K562 (cell line): ENCODE data around the gene SSR4. TPM values are rescaled to one million over a fixed set of nuclear protein-coding genes. Genes with fewer than 3 reads are reported as not detected.

Experiments used
- BHLHE40 ChIP-seq: IDR thresholded peaks from 2 replicates; pipeline ENCODE4 v1.6.1; 2011; ENCODE audit warnings: low read length, improper control_type of control experiment
- ELK3 ChIP-seq: fragments of 450-650 bp; formaldehyde crosslinking; IDR thresholded peaks from 2 replicates; pipeline ENCODE4 v1.4.0; 2020; ENCODE audit warnings: mild to moderate bottlenecking
- GATAD2A ChIP-seq: fragments of 450-650 bp; IDR thresholded peaks from 2 replicates; pipeline ENCODE4 v1.6.1; 2017
- HNRNPL ChIP-seq: fragments of 200-400 bp; formaldehyde crosslinking; IDR thresholded peaks from 2 replicates; pipeline ENCODE4 v1.6.1; 2017; ENCODE audit warnings: low read depth, mild to moderate bottlenecking, low read length
- MTA2 ChIP-seq: fragments of 450-650 bp; IDR thresholded peaks from 2 replicates; pipeline ENCODE4 v1.6.1; 2016; ENCODE audit warnings: low read depth
- NFYB ChIP-seq: IDR thresholded peaks from 2 replicates; pipeline ENCODE4 v1.6.1; 2011; ENCODE audit warnings: mild to moderate bottlenecking, moderate library complexity; ENCODE audit not compliant: insufficient read length; ENCODE audit errors: extremely low read depth
- RAD21 ChIP-seq, 2 experiments: fragments of 250-450 bp in 1 of 2; fragments of 450-650 bp in 1 of 2; sonication (Bioruptor Pico) in 1 of 2; formaldehyde crosslinking in 1 of 2; IDR thresholded peaks in 1 of 2; conservative IDR thresholded peaks in 1 of 2; 2 replicates each; pipeline versions ENCODE4 v1.4.0 to v1.8.0; 2020 to 2022; ENCODE audit warnings: mild to moderate bottlenecking in 2 of 2, moderate library complexity in 1 of 2
- RBFOX2 ChIP-seq: fragments of 200-400 bp; formaldehyde crosslinking; IDR thresholded peaks from 2 replicates; pipeline ENCODE4 v1.6.1; 2017; ENCODE audit warnings: low read depth, mild to moderate bottlenecking, low read length, moderate library complexity
- SMAD4 ChIP-seq: fragments of 250-450 bp; sonication (Bioruptor Pico); conservative IDR thresholded peaks from 2 replicates; pipeline ENCODE4 v1.8.0; 2021; ENCODE audit warnings: inconsistent platforms, mild to moderate bottlenecking, moderate library complexity
- SMARCB1 ChIP-seq: IDR thresholded peaks from 2 replicates; pipeline ENCODE4 v1.6.1; 2011; ENCODE audit warnings: improper control_type of control experiment, low read depth; ENCODE audit not compliant: insufficient read length
- SNRNP70 ChIP-seq: fragments of 200-400 bp; formaldehyde crosslinking; optimal IDR thresholded peaks from 2 replicates; pipeline ENCODE3; 2017; ENCODE audit warnings: low read depth, low read length
- SRSF9 ChIP-seq: fragments of 200-400 bp; formaldehyde crosslinking; IDR thresholded peaks from 2 replicates; pipeline ENCODE4 v1.6.1; 2017; ENCODE audit warnings: low read depth, low read length, borderline replicate concordance
- TAF9B ChIP-seq: fragments of 450-650 bp; IDR thresholded peaks from 2 replicates; pipeline ENCODE4 v1.6.1; 2018; ENCODE audit warnings: mild to moderate bottlenecking; ENCODE audit not compliant: partially characterized antibody
- TFAM ChIP-seq: fragments of 250-450 bp; sonication (Bioruptor Pico); conservative IDR thresholded peaks from 2 replicates; pipeline ENCODE4 v1.5.0; 2021; ENCODE audit warnings: mild to moderate bottlenecking, moderate library complexity
- TFAP4 ChIP-seq: sonication (generic); formaldehyde crosslinking; IDR thresholded peaks from 2 replicates; pipeline ENCODE4 v1.8.0; 2022; ENCODE audit warnings: missing genetic modification reagents, mild to moderate bottlenecking, moderate library complexity, borderline replicate concordance
- VEZF1 ChIP-seq: fragments of 200-800 bp; sonication (Bioruptor generic); IDR thresholded peaks from 2 replicates; pipeline ENCODE4 v1.6.1; 2017; ENCODE audit warnings: missing genetic modification characterization, missing compliant biosample characterization
- polyA plus RNA-seq, 8 experiments: library from polyadenylated mRNA; depleted of rRNA in 4 of 8; stranded (reverse) in 5 of 8; unstranded in 3 of 8; fragments of >200 nt; fragmentation: Nextera tagmentation in 2 of 8; fragmentation: Illumina TruSeq in 1 of 8; extraction: Ambion mirVana in 2 of 8; extraction: Trizol in 1 of 8; gene quantifications; 2 replicates each; pipeline versions ENCODE4 v1.2.1 to v1.2.3, GENCODE V29; 2011 to 2014; ENCODE audit warnings: inconsistent platforms in 1 of 8, missing spikeins in 1 of 8
- total RNA-seq, 7 experiments: library from RNA; depleted of rRNA in 6 of 7; stranded (reverse); fragments of >200 nt in 6 of 7; fragmentation: Illumina TruSeq in 2 of 7; extraction: Trizol in 2 of 7; gene quantifications; 2 replicates each; pipeline versions ENCODE4 v1.2.1 to v1.2.3, GENCODE V29; 2011 to 2021; ENCODE audit warnings: low replicate concordance in 1 of 7
- TF ChIP-seq, protein P1 (sequence below): fragments of 450-650 bp; formaldehyde crosslinking; IDR thresholded peaks from 2 replicates; pipeline ENCODE4 v1.4.0; 2020; ENCODE audit warnings: mild to moderate bottlenecking, moderate library complexity
- TF ChIP-seq, protein P2 (sequence below): fragments of 450-650 bp; IDR thresholded peaks from 2 replicates; pipeline ENCODE4 v1.6.1; 2017; ENCODE audit warnings: antibody characterized with exemption, mild to moderate bottlenecking

SSR4 gene
- total and polyA plus RNA-seq, 9 of the 15 experiments (the other 6 are each of a cell fraction or from before 2014, with no cell fraction given) = 146 to 492 (median 272) TPM

DNA sequence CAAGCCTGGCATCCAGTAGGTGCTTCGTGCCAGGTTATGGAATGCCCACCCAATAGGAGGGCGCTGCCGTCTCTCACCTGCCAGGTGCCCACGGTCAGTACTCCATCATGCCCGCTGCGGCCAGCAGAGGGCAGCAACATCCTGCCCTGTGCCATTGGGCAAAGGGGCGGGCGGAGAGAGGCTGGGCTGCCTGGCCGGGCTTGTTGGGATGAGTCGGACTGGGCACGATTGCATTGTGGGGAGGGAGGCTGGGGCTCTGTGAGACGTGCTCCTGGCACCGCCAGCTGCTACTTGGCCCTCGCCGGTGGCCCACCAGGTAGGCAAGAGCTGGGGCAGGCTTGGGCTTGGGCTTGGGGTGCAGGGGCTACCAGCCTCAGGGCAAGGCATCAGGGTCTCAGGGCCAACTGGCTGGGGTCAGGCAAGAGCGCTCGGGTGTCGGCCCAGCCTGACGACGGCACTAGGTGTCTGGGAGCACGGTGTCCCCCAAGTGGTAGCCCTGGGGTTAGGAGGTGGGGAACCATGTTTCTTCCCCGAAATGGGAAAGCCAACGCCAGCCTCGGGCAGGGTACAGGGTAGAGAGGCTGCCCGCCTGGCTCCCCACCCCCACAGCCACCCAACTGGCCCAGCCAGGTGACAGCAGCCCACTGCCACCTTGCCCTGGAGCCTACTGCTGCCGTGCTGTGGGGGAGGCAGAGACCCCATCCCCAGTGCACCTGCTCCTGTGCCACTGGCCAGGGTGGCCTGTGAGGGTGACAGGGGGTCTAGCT lies 30.3 kb upstream of the SSR4 start, which contains the start of gene PLXNB3 (continued):
- TF ChIP-seq MTA2 (no peak), VEZF1 (peak; percentile 55), TFAP4 (CRISPR knock-in tag) (0 out of 2 replicates have a peak, but pooled peaks have one; percentile 26), BHLHE40 (0 out of 2 replicates have a peak, but pooled peaks have one; percentile 19), GATAD2A (peak; percentile 69; the same call in 1 of the 2 replicates), RAD21 (CRISPR knock-in tag; conservative IDR thresholded peaks at IDR 0.05 in 1 of 2, IDR thresholded peaks at IDR 0.05 in 1 of 2) (peak; percentile 60 to 80), SMARCB1 (no peak), TFAM (CRISPR knock-in tag) (no peak), SNRNP70 (no peak), NFYB (peak; percentile 11), SMAD4 (0 out of 2 replicates have a peak, but pooled peaks have one; percentile 31), RBFOX2 (0 out of 2 replicates have a peak, but pooled peaks have one; percentile 33), HNRNPL (peak; percentile 97), ELK3 (CRISPR knock-in tag) (no peak), TAF9B (no peak), SRSF9 (no peak)
- TF ChIP-seq, protein P1, sequence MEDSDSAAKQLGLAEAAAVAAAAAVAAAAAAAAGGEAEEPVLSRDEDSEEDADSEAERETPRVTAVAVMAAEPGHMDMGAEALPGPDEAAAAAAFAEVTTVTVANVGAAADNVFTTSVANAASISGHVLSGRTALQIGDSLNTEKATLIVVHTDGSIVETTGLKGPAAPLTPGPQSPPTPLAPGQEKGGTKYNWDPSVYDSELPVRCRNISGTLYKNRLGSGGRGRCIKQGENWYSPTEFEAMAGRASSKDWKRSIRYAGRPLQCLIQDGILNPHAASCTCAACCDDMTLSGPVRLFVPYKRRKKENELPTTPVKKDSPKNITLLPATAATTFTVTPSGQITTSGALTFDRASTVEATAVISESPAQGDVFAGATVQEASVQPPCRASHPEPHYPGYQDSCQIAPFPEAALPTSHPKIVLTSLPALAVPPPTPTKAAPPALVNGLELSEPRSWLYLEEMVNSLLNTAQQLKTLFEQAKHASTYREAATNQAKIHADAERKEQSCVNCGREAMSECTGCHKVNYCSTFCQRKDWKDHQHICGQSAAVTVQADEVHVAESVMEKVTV = peak; percentile 51
- TF ChIP-seq, protein P2, sequence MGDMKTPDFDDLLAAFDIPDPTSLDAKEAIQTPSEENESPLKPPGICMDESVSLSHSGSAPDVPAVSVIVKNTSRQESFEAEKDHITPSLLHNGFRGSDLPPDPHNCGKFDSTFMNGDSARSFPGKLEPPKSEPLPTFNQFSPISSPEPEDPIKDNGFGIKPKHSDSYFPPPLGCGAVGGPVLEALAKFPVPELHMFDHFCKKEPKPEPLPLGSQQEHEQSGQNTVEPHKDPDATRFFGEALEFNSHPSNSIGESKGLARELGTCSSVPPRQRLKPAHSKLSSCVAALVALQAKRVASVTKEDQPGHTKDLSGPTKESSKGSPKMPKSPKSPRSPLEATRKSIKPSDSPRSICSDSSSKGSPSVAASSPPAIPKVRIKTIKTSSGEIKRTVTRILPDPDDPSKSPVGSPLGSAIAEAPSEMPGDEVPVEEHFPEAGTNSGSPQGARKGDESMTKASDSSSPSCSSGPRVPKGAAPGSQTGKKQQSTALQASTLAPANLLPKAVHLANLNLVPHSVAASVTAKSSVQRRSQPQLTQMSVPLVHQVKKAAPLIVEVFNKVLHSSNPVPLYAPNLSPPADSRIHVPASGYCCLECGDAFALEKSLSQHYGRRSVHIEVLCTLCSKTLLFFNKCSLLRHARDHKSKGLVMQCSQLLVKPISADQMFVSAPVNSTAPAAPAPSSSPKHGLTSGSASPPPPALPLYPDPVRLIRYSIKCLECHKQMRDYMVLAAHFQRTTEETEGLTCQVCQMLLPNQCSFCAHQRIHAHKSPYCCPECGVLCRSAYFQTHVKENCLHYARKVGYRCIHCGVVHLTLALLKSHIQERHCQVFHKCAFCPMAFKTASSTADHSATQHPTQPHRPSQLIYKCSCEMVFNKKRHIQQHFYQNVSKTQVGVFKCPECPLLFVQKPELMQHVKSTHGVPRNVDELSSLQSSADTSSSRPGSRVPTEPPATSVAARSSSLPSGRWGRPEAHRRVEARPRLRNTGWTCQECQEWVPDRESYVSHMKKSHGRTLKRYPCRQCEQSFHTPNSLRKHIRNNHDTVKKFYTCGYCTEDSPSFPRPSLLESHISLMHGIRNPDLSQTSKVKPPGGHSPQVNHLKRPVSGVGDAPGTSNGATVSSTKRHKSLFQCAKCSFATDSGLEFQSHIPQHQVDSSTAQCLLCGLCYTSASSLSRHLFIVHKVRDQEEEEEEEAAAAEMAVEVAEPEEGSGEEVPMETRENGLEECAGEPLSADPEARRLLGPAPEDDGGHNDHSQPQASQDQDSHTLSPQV = peak; percentile 58
